GM19193 (cell line): ENCODE measurements around the gene NCK2.

Experiments
- POLR2A ChIP-seq: IDR thresholded peaks from 4 replicates; pipeline ENCODE4 v1.6.1; 2011; ENCODE audit not compliant: insufficient read depth, insufficient read length; ENCODE audit errors: extremely low read depth

NCK2 gene

GRCh38 chr2:105761931-105762515 lies 17.3 kb downstream of the NCK2 start:
- TF ChIP-seq POLR2A, result no peak

GRCh38 chr2:105763076-105763475 lies 18.4 kb downstream of the NCK2 start:
- TF ChIP-seq POLR2A, result no peak

GRCh38 chr2:105764059-105764458 lies 19.3 kb downstream of the NCK2 start:
- no peak for TF ChIP-seq POLR2A

GRCh38 chr2:105765415-105766299 lies 20.9 kb downstream of the NCK2 start:
- TF ChIP-seq POLR2A, result no peak

GRCh38 chr2:105766300-105766866 lies 21.7 kb downstream of the NCK2 start:
- TF ChIP-seq POLR2A, result no peak

- no peak for TF ChIP-seq POLR2A
Observed at GRCh38 chr2:105768176-105768575, 23.5 kb downstream of the NCK2 start.

- TF ChIP-seq POLR2A, result no peak
Observed at GRCh38 chr2:105768961-105769452, 24.3 kb downstream of the NCK2 start.

- no peak for TF ChIP-seq POLR2A
Observed at GRCh38 chr2:105769504-105769903, 24.8 kb downstream of the NCK2 start.

GRCh38 chr2:105770149-105770548 lies 25.4 kb downstream of the NCK2 start:
- TF ChIP-seq POLR2A, result no peak

GRCh38 chr2:105771836-105772235 lies 27.1 kb downstream of the NCK2 start:
- no peak for TF ChIP-seq POLR2A

- TF ChIP-seq POLR2A, result no peak
Observed at GRCh38 chr2:105772362-105772761, 27.6 kb downstream of the NCK2 start.

GRCh38 chr2:105773568-105773967 lies 28.9 kb downstream of the NCK2 start:
- TF ChIP-seq POLR2A, result no peak

GRCh38 chr2:105774781-105775337 lies 30.1 kb downstream of the NCK2 start:
- TF ChIP-seq POLR2A, result no peak

GRCh38 chr2:105775809-105776559 lies 31.3 kb downstream of the NCK2 start:
- no peak for TF ChIP-seq POLR2A

GRCh38 chr2:105776560-105776928 lies 31.8 kb downstream of the NCK2 start:
- TF ChIP-seq POLR2A, result no peak
